GM12891 (cell line): ENCODE results near the gene SDK1.

Experiments used
- DNase-seq: peaks from one replicate; pipeline ENCODE4 v3.0.0; 2011; ENCODE audit warnings: low spot score; ENCODE audit not compliant: insufficient read length
- FAIRE-seq: peaks from 2 replicates; lab custom pipeline; 2011; peaks lifted over from hg19 to GRCh38; lab: Jason Lieb, UNC
- PAX5 ChIP-seq: IDR thresholded peaks from 2 replicates; pipeline ENCODE4 v1.6.1; 2011; ENCODE audit warnings: low read length, moderate library complexity, mild to moderate bottlenecking; ENCODE audit not compliant: insufficient read depth, severe bottlenecking
- POLR2A ChIP-seq: IDR thresholded peaks from 2 replicates; pipeline ENCODE4 v1.6.1; 2011; ENCODE audit warnings: low read depth, low read length, control low read depth
- POLR2AphosphoS5 ChIP-seq: IDR thresholded peaks from 2 replicates; pipeline ENCODE4 v1.6.1; 2011; ENCODE audit warnings: low read depth, low read length, control low read depth
- POU2F2 ChIP-seq: IDR thresholded peaks from 2 replicates; pipeline ENCODE4 v1.6.1; 2011; ENCODE audit warnings: low read depth, mild to moderate bottlenecking, control low read depth, low read length, moderate library complexity
- SPI1 ChIP-seq: IDR thresholded peaks from 2 replicates; pipeline ENCODE4 v1.6.1; 2011; ENCODE audit warnings: low read depth, low read length, control low read depth
- TAF1 ChIP-seq: IDR thresholded peaks from 2 replicates; pipeline ENCODE4 v1.6.1; 2011; ENCODE audit warnings: low read depth, low read length, control low read depth

The SDK1 gene

GRCh38 chr7:4159154-4159501 lies 858.1 kb downstream of the SDK1 start:
- FAIRE-seq (no peak), DNase-seq (no peak)
- TF ChIP-seq TAF1: no peak
- TF ChIP-seq POU2F2: no peak
- no peak for TF ChIP-seq POLR2AphosphoS5
- no peak for TF ChIP-seq PAX5

GRCh38 chr7:4159761-4160554 lies 858.9 kb downstream of the SDK1 start:
- DNase-seq: no peak
- no peak for TF ChIP-seq TAF1
- no peak for TF ChIP-seq PAX5
- TF ChIP-seq POLR2AphosphoS5: no peak
- no peak for TF ChIP-seq POU2F2
- no peak for TF ChIP-seq POLR2A
- TF ChIP-seq SPI1: no peak
- no peak for FAIRE-seq

GRCh38 chr7:4162884-4163564 lies 862.0 kb downstream of the SDK1 start:
- FAIRE-seq: no peak
- TF ChIP-seq POU2F2 (no peak), PAX5 (no peak), POLR2AphosphoS5 (no peak), TAF1 (no peak), POLR2A (no peak), SPI1 (no peak)
- no peak for DNase-seq

- TF ChIP-seq PAX5 (no peak), SPI1 (no peak), POLR2A (no peak), TAF1 (no peak), POLR2AphosphoS5 (no peak), POU2F2 (no peak)
- DNase-seq: no peak
- no peak for FAIRE-seq
Measured at GRCh38 chr7:4163565-4164203, 862.6 kb downstream of the SDK1 start.

- FAIRE-seq (no peak), DNase-seq (no peak)
- TF ChIP-seq PAX5 (no peak), TAF1 (no peak), POLR2AphosphoS5 (no peak), SPI1 (no peak), POU2F2 (no peak), POLR2A (no peak)
Measured at GRCh38 chr7:4164556-4164955, 863.5 kb downstream of the SDK1 start.

GRCh38 chr7:4166340-4166739 lies 865.3 kb downstream of the SDK1 start:
- TF ChIP-seq POLR2AphosphoS5: no peak
- no peak for TF ChIP-seq SPI1
- TF ChIP-seq TAF1: no peak
- no peak for TF ChIP-seq PAX5
- TF ChIP-seq POLR2A: no peak
- DNase-seq (no peak), FAIRE-seq (no peak)

GRCh38 chr7:4166807-4167206 lies 865.8 kb downstream of the SDK1 start:
- TF ChIP-seq SPI1 (no peak), POLR2AphosphoS5 (no peak), TAF1 (no peak), POU2F2 (no peak), PAX5 (no peak), POLR2A (no peak)
- FAIRE-seq (no peak), DNase-seq (no peak)

GRCh38 chr7:4167385-4167910 lies 866.4 kb downstream of the SDK1 start:
- DNase-seq: no peak
- no peak for FAIRE-seq
- no peak for TF ChIP-seq POLR2A
- no peak for TF ChIP-seq POLR2AphosphoS5
- no peak for TF ChIP-seq PAX5
- no peak for TF ChIP-seq POU2F2
- no peak for TF ChIP-seq TAF1
- no peak for TF ChIP-seq SPI1

GRCh38 chr7:4168041-4168440 lies 867.0 kb downstream of the SDK1 start:
- no peak for DNase-seq

GRCh38 chr7:4168541-4168940 lies 867.5 kb downstream of the SDK1 start:
- TF ChIP-seq POU2F2: no peak
- no peak for TF ChIP-seq POLR2AphosphoS5
- no peak for TF ChIP-seq POLR2A
- no peak for TF ChIP-seq TAF1
- FAIRE-seq: no peak

More at GRCh38 chr7:4168041-4168440, 867.0 kb downstream of the SDK1 start:
- no peak for FAIRE-seq
- TF ChIP-seq TAF1 (no peak), SPI1 (no peak), POLR2A (no peak), POU2F2 (no peak), PAX5 (no peak), POLR2AphosphoS5 (no peak)

GRCh38 chr7:4169455-4169854 lies 868.4 kb downstream of the SDK1 start:
- FAIRE-seq (no peak), DNase-seq (no peak)

More at GRCh38 chr7:4168541-4168940, 867.5 kb downstream of the SDK1 start:
- DNase-seq: no peak

More at GRCh38 chr7:4169455-4169854, 868.4 kb downstream of the SDK1 start:
- TF ChIP-seq POLR2AphosphoS5 (no peak), POLR2A (no peak), TAF1 (no peak), POU2F2 (no peak), SPI1 (no peak), PAX5 (no peak)
